Peyer's patch (tissue), 4 donors: Measurements from ENCODE around the gene MAP2K2.

Source experiments
- CTCF ChIP-seq, 6 experiments: fragments of 450-650 bp in 4 of 6; fragments of 200-600 bp in 2 of 6; sonication (generic) in 1 of 6; IDR thresholded peaks; one replicate each; pipeline ENCODE4 v1.5.1; 2017 to 2019; ENCODE audit warnings: antibody characterized with exemption in 6 of 6, mild to moderate bottlenecking in 3 of 6, moderate library complexity in 1 of 6
- POLR2A ChIP-seq, 2 donors: fragments of 450-650 bp; IDR thresholded peaks; one replicate each; pipeline ENCODE4 v1.5.1; 2017; ENCODE audit warnings: antibody characterized with exemption in 2 of 2, mild to moderate bottlenecking in 2 of 2, moderate library complexity in 2 of 2

- no peak for TF ChIP-seq CTCF (IDR thresholded peaks at IDR 0.05)
- no peak for TF ChIP-seq POLR2A (IDR thresholded peaks at IDR 0.05)
These were observed 43.4 kb downstream of the MAP2K2 start for GRCh38 chr19:4080473-4080872.
